Caco-2 (cell line): Measurements from ENCODE around the gene HIVEP3. TPM values are rescaled to one million over a fixed set of nuclear protein-coding genes. Genes with fewer than 3 reads are reported as not detected.

Experiments used
- BruUV-seq: library from RNA; stranded (reverse); fragments of 400-500 nt; replicated peaks from 2 replicates; lab custom pipeline; 2021; lab: Mats Ljungman, UMichigan
- CTCF ChIA-PET: fragments of 300-600 bp; sonication (Branson Sonifier 250); formaldehyde crosslinking; loops from one replicate; lab custom pipeline; 2022; ENCODE audit warnings: antibody characterized with exemption; lab: Charles Lee
- POLR2A ChIA-PET: fragments of 300-600 bp; sonication (Branson Sonifier 250); formaldehyde crosslinking; loops from one replicate; lab custom pipeline; 2022; ENCODE audit warnings: antibody characterized with exemption; lab: Charles Lee
- DNase-seq, 2 experiments: peaks; one replicate each; pipeline versions ENCODE4 v3.0.0 to v3.0.0-alpha.2; 2020 to 2022
- H3K27me3 ChIP-seq: replicated peaks from 2 replicates; pipeline ENCODE4 v1.6.0; 2011; ENCODE audit warnings: low read length; ENCODE audit not compliant: control insufficient read depth, insufficient read depth
- H3K36me3 ChIP-seq: 2 replicates; pipeline ENCODE4 v1.5.1; 2011; ENCODE audit warnings: low read length; ENCODE audit not compliant: control insufficient read depth, insufficient read depth
- H3K4me1 ChIP-seq: fragments of 250-450 bp; sonication (Bioruptor Pico); 2 replicates; pipeline ENCODE4 v1.5.1; 2020; ENCODE audit warnings: mild to moderate bottlenecking
- H3K4me3 ChIP-seq: 2 replicates; pipeline ENCODE4 v1.5.1; 2011; ENCODE audit warnings: low read depth, mild to moderate bottlenecking, control low read depth, low read length
- H3K9me3 ChIP-seq: fragments of 250-450 bp; sonication (Bioruptor Pico); 2 replicates; pipeline ENCODE4 v1.5.1; 2020; ENCODE audit warnings: mild to moderate bottlenecking, moderate library complexity
- H3K27ac Mint-ChIP-seq: one replicate; pipeline ENCODE4 v1.8.0; 2022; ENCODE audit warnings: mixed read lengths; ENCODE audit not compliant: unreplicated experiment
- H3K27me3 Mint-ChIP-seq: one replicate; pipeline ENCODE4 v1.8.0; 2022; ENCODE audit warnings: mixed read lengths; ENCODE audit not compliant: insufficient read depth, unreplicated experiment
- H3K36me3 Mint-ChIP-seq: one replicate; pipeline ENCODE4 v1.8.0; 2022; ENCODE audit warnings: mild to moderate bottlenecking, mixed read lengths; ENCODE audit not compliant: insufficient read depth, unreplicated experiment
- H3K4me1 Mint-ChIP-seq: one replicate; pipeline ENCODE4 v1.8.0; 2022; ENCODE audit warnings: low read depth, mixed read lengths; ENCODE audit not compliant: unreplicated experiment
- H3K4me3 Mint-ChIP-seq: one replicate; pipeline ENCODE4 v1.8.0; 2022; ENCODE audit warnings: mild to moderate bottlenecking, moderate library complexity, mixed read lengths; ENCODE audit not compliant: unreplicated experiment
- H3K9me3 Mint-ChIP-seq: one replicate; pipeline ENCODE4 v1.8.0; 2022; ENCODE audit warnings: mixed read lengths; ENCODE audit not compliant: unreplicated experiment
- CTCF ChIP-seq, 2 experiments: fragments of 200-600 bp in 1 of 2; IDR thresholded peaks; 1 replicate in 1 of 2; 2 replicates in 1 of 2; pipeline versions ENCODE4 v1.5.1 to v1.8.0; 2011 to 2022; ENCODE audit warnings: antibody characterized with exemption in 1 of 2, control low read depth in 1 of 2, inconsistent platforms in 1 of 2, low read depth in 1 of 2, low read length in 1 of 2, mild to moderate bottlenecking in 1 of 2, moderate library complexity in 1 of 2; ENCODE audit not compliant: insufficient read depth in 1 of 2, severe bottlenecking in 1 of 2, unreplicated experiment in 1 of 2
- intact Hi-C: fragments of 100-400 bp; cut with micrococcal nuclease; formaldehyde crosslinking; loops from one replicate; pipeline ENCODE4 v1.10.0; 2022; ENCODE audit not compliant: unreplicated experiment
- total RNA-seq: library from RNA; stranded (reverse); gene quantifications from 2 replicates; pipeline ENCODE4 v1.2.3, GENCODE V29; 2022

HIVEP3 gene
- total RNA-seq, 1 experiment from 2014 or later, result 0.25 TPM

- H3K27me3 Mint-ChIP-seq, result no peaks in the 10 kb centered on the region
- Histone ChIP-seq H3K9me3 (no peaks in the 10 kb centered on the region), H3K36me3 (no peaks in the 10 kb centered on the region), H3K27me3 (no peaks in the 10 kb centered on the region), H3K4me3 (no peak overlapping the region), H3K4me1 (no peaks in the 10 kb centered on the region)
- H3K36me3 Mint-ChIP-seq, result no peaks in the 10 kb centered on the region
- no peak for TF ChIP-seq CTCF (IDR thresholded peaks at IDR 0.05; ENCODE audit: insufficient read depth in 1 of 2, low read depth in 1 of 2, low read length in 1 of 2, severe bottlenecking in 1 of 2, unreplicated experiment in 1 of 2)
- H3K4me1 Mint-ChIP-seq, result no peaks in the 10 kb centered on the region
- H3K4me3 Mint-ChIP-seq, result no peak overlapping the region
- DNase-seq, result no peak
- H3K27ac Mint-ChIP-seq, result no peak overlapping the region
- intact Hi-C loops, result no loop called here
- H3K9me3 Mint-ChIP-seq, result no peaks in the 10 kb centered on the region
- CTCF ChIA-PET, result no interaction called here
- no TSS peak for BruUV-seq
- POLR2A ChIA-PET, result interaction anchor here (0.6 kb wide), 1 partner anchor 1192 kb away, joined by 3 read pairs; no protein-coding TSS in a partner anchor
Observed at GRCh38 chr1:41807390-41807789, 111.3 kb downstream of the HIVEP3 start.

- no peak overlapping the region for H3K27ac Mint-ChIP-seq
Observed at GRCh38 chr1:41806472-41807155, 112.1 kb downstream of the HIVEP3 start.

More at GRCh38 chr1:41806472-41807155, 112.1 kb downstream of the HIVEP3 start:
- TF ChIP-seq CTCF (IDR thresholded peaks at IDR 0.05; ENCODE audit: insufficient read depth in 1 of 2, low read depth in 1 of 2, low read length in 1 of 2, severe bottlenecking in 1 of 2, unreplicated experiment in 1 of 2), result no peak
- BruUV-seq, result no TSS peak
- Mint-ChIP-seq H3K27me3 (no peaks in the 10 kb centered on the region), H3K4me3 (no peak overlapping the region), H3K36me3 (no peaks in the 10 kb centered on the region), H3K4me1 (no peaks in the 10 kb centered on the region), H3K9me3 (no peaks in the 10 kb centered on the region)
- CTCF ChIA-PET, result no interaction called here
- Histone ChIP-seq H3K4me1 (no peaks in the 10 kb centered on the region), H3K9me3 (no peaks in the 10 kb centered on the region), H3K4me3 (no peak overlapping the region), H3K36me3 (no peaks in the 10 kb centered on the region), H3K27me3 (no peaks in the 10 kb centered on the region)
- intact Hi-C loops, result no loop called here
- POLR2A ChIA-PET, result no interaction called here
- no peak for DNase-seq
